CD14-positive monocyte (primary cell): ENCODE data around the gene PCGF1. TPM values are rescaled to one million over a fixed set of nuclear protein-coding genes. Genes with fewer than 3 reads are reported as not detected.

Experiments
- DNase-seq, 3 donors: peaks; one replicate each; pipeline ENCODE4 v3.0.0-alpha.2; 2011 to 2022
- H2AFZ ChIP-seq: 2 replicates; pipeline ENCODE4 v1.6.0; 2012; ENCODE audit warnings: mild to moderate bottlenecking, low read depth, low read length, inconsistent platforms; ENCODE audit not compliant: insufficient read depth, poor library complexity, severe bottlenecking
- H3K27ac ChIP-seq, 2 donors: 1 replicate in 1 of 2; 2 replicates in 1 of 2; pipeline ENCODE4 v1.5.1; 2012 to 2013; ENCODE audit warnings: low read length in 2 of 2, control low read depth in 1 of 2, inconsistent platforms in 1 of 2, low read depth in 1 of 2, mild to moderate bottlenecking in 1 of 2
- H3K27me3 ChIP-seq, 2 donors: one replicate each; pipeline versions ENCODE4 v1.6.0 to v1.6.1; 2011 to 2013; ENCODE audit warnings: low read length in 2 of 2; ENCODE audit not compliant: control insufficient read depth in 2 of 2, insufficient read depth in 2 of 2
- H3K36me3 ChIP-seq, 2 donors: replicated peaks in 1 of 2; 1 replicate in 1 of 2; 2 replicates in 1 of 2; pipeline versions ENCODE4 v1.5.1 to v1.6.1; 2012 to 2013; ENCODE audit warnings: low read length in 2 of 2, control low read depth in 1 of 2, inconsistent platforms in 1 of 2, mild to moderate bottlenecking in 1 of 2; ENCODE audit not compliant: insufficient read depth in 2 of 2, control insufficient read depth in 1 of 2
- H3K4me1 ChIP-seq, 2 donors: 1 replicate in 1 of 2; 2 replicates in 1 of 2; pipeline versions ENCODE4 v1.5.1 to v1.6.1; 2012 to 2013; ENCODE audit warnings: low read length in 2 of 2, control low read depth in 1 of 2, inconsistent platforms in 1 of 2, mild to moderate bottlenecking in 1 of 2, moderate library complexity in 1 of 2; ENCODE audit not compliant: insufficient read depth in 2 of 2, control insufficient read depth in 1 of 2
- H3K4me2 ChIP-seq: replicated peaks from 2 replicates; pipeline ENCODE3; 2012; ENCODE audit warnings: low read length, moderate library complexity, mild to moderate bottlenecking; ENCODE audit not compliant: poor library complexity, severe bottlenecking; ENCODE audit errors: extremely low read depth
- H3K4me3 ChIP-seq, 3 experiments: fragments of 200-600 bp in 1 of 3; sonication (generic) in 1 of 3; replicated peaks in 1 of 3; 1 replicate in 2 of 3; 2 replicates in 1 of 3; pipeline ENCODE4 v1.5.1; 2011 to 2013; ENCODE audit warnings: low read length in 3 of 3, mild to moderate bottlenecking in 3 of 3, control low read depth in 2 of 3, low read depth in 2 of 3, inconsistent platforms in 1 of 3, moderate library complexity in 1 of 3
- H3K79me2 ChIP-seq: 2 replicates; pipeline ENCODE4 v1.6.0; 2012; ENCODE audit warnings: mild to moderate bottlenecking, control low read depth, inconsistent platforms, low read length, moderate library complexity; ENCODE audit not compliant: insufficient read depth
- H3K9ac ChIP-seq: 2 replicates; pipeline ENCODE4 v1.6.0; 2017; ENCODE audit warnings: low read length, mild to moderate bottlenecking; ENCODE audit not compliant: insufficient read depth, poor library complexity, severe bottlenecking
- H3K9me3 ChIP-seq, 2 donors: replicated peaks in 1 of 2; 1 replicate in 1 of 2; 2 replicates in 1 of 2; pipeline versions ENCODE4 v1.5.1 to v1.6.1; 2012 to 2013; ENCODE audit warnings: low read length in 2 of 2, control low read depth in 1 of 2; ENCODE audit not compliant: control insufficient read depth in 1 of 2, insufficient read depth in 1 of 2
- H4K20me1 ChIP-seq: 2 replicates; pipeline ENCODE4 v1.6.0; 2012; ENCODE audit warnings: mild to moderate bottlenecking, low read length, control low read depth, moderate library complexity; ENCODE audit not compliant: insufficient read depth
- H3K27ac Mint-ChIP-seq, 7 donors: one replicate each; pipeline ENCODE4 v1.8.0; 2020; ENCODE audit warnings: mild to moderate bottlenecking in 7 of 7, mixed read lengths in 7 of 7, moderate library complexity in 6 of 7, inconsistent platforms in 2 of 7
- H3K27me3 Mint-ChIP-seq, 3 donors: one replicate each; pipeline ENCODE4 v1.8.0; 2021 to 2022; ENCODE audit warnings: low read depth in 3 of 3, mild to moderate bottlenecking in 3 of 3, mixed read lengths in 3 of 3, moderate library complexity in 3 of 3, inconsistent platforms in 1 of 3
- H3K36me3 Mint-ChIP-seq, 2 donors: one replicate each; pipeline ENCODE4 v1.8.0; 2020; ENCODE audit warnings: mixed read lengths in 2 of 2, inconsistent platforms in 1 of 2, mild to moderate bottlenecking in 1 of 2
- H3K4me1 Mint-ChIP-seq: one replicate; pipeline ENCODE4 v1.8.0; 2020; ENCODE audit warnings: mild to moderate bottlenecking, mixed read lengths
- H3K4me3 Mint-ChIP-seq, 2 donors: one replicate each; pipeline ENCODE4 v1.8.0; 2020; ENCODE audit warnings: mild to moderate bottlenecking in 2 of 2, mixed read lengths in 2 of 2, moderate library complexity in 1 of 2
- H3K9me3 Mint-ChIP-seq, 7 donors: one replicate each; pipeline ENCODE4 v1.8.0; 2020 to 2022; ENCODE audit warnings: mixed read lengths in 7 of 7, mild to moderate bottlenecking in 6 of 7, moderate library complexity in 6 of 7, inconsistent platforms in 2 of 7
- CTCF ChIP-seq: fragments of 200-600 bp; IDR thresholded peaks from one replicate; pipeline ENCODE4 v1.8.0; 2022; ENCODE audit warnings: antibody characterized with exemption, mild to moderate bottlenecking
- WGBS: methylation state at CpG from one replicate; pipeline ENCODE4 v1.1.5; 2013; ENCODE audit warnings: missing lambda C conversion rate; ENCODE audit not compliant: insufficient coverage; 5-methylcytosine and 5-hydroxymethylcytosine counted together
- intact Hi-C, 2 donors: fragments of 100-400 bp; cut with micrococcal nuclease; formaldehyde crosslinking; loops; one replicate each; pipeline versions ENCODE4 v1.15.0 to v1.15.1; 2023
- polyA plus RNA-seq, 3 donors: library from polyadenylated mRNA; depleted of rRNA in 1 of 3; unstranded in 2 of 3; stranded (reverse) in 1 of 3; fragments of 300-500 nt in 2 of 3; fragments of >200 nt in 1 of 3; fragmentation: Illumina TruSeq in 2 of 3; gene quantifications; 1 replicate in 2 of 3; 2 replicates in 1 of 3; pipeline ENCODE4 v1.2.3, GENCODE V29; 2012 to 2021

Gene PCGF1
- polyA plus RNA-seq, 3 donors = 18.0 to 30.5 (median 20.5) TPM

GRCh38 chr2:74495440-74495839, 12.1 kb downstream of the PCGF1 start:
- intact Hi-C loops = no loop called here
- Histone ChIP-seq H3K27ac (no peak overlapping the region), H3K9ac (no peak overlapping the region), H3K4me1 (peaks cover 26 to 28% of the 10 kb centered on the region in 2 donors), H4K20me1 (no peaks in the 10 kb centered on the region), H3K27me3 (peaks cover 35 to 46% of the 10 kb centered on the region in 2 donors), H3K36me3 (peaks cover 38 to 43% of the 10 kb centered on the region in 2 donors), H3K4me2 (no peak overlapping the region), H3K9me3 (peaks cover 0 to 20% of the 10 kb centered on the region in 2 donors), H3K79me2 (no peaks in the 10 kb centered on the region), H3K4me3 (no peak overlapping the region), H2AFZ (no peak overlapping the region)
- peaks cover 26% of the 10 kb centered on the region for H3K4me1 Mint-ChIP-seq
- H3K36me3 Mint-ChIP-seq = peaks cover 64 to 66% of the 10 kb centered on the region in 2 donors
- no peak overlapping the region for H3K27ac Mint-ChIP-seq
- no CpG with 5 or more reads among the region's 1 CpG for WGBS
- H3K4me3 Mint-ChIP-seq = peak overlapping the region in 1 of 2 donors; percentile 24
- peaks cover 41 to 50% (median 47%) of the 10 kb centered on the region in 3 donors for H3K27me3 Mint-ChIP-seq
- TF ChIP-seq CTCF = no peak
- peaks cover 0 to 21% (median 3%) of the 10 kb centered on the region in 7 donors for H3K9me3 Mint-ChIP-seq
- DNase-seq = no peak

DNA sequence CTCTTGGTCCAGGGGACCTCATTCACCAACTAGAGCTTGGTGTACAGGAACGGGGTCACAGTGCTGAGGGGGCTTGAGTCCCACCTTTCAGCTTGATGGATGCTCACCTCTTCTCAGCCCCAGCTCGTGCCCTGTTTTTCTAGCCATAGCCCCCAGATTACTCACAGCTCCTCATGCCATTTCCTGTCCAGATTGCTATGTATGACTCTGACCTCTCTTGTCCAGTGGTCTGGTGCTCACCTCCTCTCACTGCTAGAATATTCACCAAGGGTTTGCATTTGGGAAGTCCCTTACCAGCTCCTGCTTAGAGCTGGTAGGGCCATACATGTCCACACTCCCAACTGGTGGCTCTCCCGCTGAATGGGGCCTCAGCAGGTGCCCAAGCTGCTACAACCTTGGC, 13.9 kb downstream of the PCGF1 start:
- H4K20me1 ChIP-seq = no peaks in the 10 kb centered on the region
- Mint-ChIP-seq H3K4me1 (peaks cover 12% of the 10 kb centered on the region), H3K27ac (no peak overlapping the region), H3K27me3 (peaks cover 24 to 31% (median 30%) of the 10 kb centered on the region in 3 donors), H3K9me3 (peaks cover 0 to 9% (median 2%) of the 10 kb centered on the region in 7 donors), H3K4me3 (no peak overlapping the region), H3K36me3 (peaks cover 68 to 71% of the 10 kb centered on the region in 2 donors)
- no peak overlapping the region for H3K4me3 ChIP-seq
- H3K9me3 ChIP-seq = peaks cover 0 to 7% of the 10 kb centered on the region in 2 donors
- DNase-seq = no peak
- peaks cover 3% of the 10 kb centered on the region for H3K79me2 ChIP-seq
- WGBS = 97% methylated on average over 3 of the region's 3 CpGs
- no peak overlapping the region for H3K4me2 ChIP-seq
- no peak overlapping the region for H3K27ac ChIP-seq
- H2AFZ ChIP-seq = no peak overlapping the region
- TF ChIP-seq CTCF = no peak
- intact Hi-C loops = no loop called here
- H3K4me1 ChIP-seq = peaks cover 12 to 13% of the 10 kb centered on the region in 2 donors
- no peak overlapping the region for H3K9ac ChIP-seq
- peaks cover 49 to 62% of the 10 kb centered on the region in 2 donors for H3K36me3 ChIP-seq
- peaks cover 17 to 27% of the 10 kb centered on the region in 2 donors for H3K27me3 ChIP-seq
